ENCODE measurements around the gene RASSF1. TPM values are rescaled to one million over a fixed set of nuclear protein-coding genes. Genes with fewer than 3 reads are reported as not detected.

Gene RASSF1, protein sequence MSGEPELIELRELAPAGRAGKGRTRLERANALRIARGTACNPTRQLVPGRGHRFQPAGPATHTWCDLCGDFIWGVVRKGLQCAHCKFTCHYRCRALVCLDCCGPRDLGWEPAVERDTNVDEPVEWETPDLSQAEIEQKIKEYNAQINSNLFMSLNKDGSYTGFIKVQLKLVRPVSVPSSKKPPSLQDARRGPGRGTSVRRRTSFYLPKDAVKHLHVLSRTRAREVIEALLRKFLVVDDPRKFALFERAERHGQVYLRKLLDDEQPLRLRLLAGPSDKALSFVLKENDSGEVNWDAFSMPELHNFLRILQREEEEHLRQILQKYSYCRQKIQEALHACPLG
- total RNA-seq = 13.9 and 22.4 TPM in 2 replicates

DNA sequence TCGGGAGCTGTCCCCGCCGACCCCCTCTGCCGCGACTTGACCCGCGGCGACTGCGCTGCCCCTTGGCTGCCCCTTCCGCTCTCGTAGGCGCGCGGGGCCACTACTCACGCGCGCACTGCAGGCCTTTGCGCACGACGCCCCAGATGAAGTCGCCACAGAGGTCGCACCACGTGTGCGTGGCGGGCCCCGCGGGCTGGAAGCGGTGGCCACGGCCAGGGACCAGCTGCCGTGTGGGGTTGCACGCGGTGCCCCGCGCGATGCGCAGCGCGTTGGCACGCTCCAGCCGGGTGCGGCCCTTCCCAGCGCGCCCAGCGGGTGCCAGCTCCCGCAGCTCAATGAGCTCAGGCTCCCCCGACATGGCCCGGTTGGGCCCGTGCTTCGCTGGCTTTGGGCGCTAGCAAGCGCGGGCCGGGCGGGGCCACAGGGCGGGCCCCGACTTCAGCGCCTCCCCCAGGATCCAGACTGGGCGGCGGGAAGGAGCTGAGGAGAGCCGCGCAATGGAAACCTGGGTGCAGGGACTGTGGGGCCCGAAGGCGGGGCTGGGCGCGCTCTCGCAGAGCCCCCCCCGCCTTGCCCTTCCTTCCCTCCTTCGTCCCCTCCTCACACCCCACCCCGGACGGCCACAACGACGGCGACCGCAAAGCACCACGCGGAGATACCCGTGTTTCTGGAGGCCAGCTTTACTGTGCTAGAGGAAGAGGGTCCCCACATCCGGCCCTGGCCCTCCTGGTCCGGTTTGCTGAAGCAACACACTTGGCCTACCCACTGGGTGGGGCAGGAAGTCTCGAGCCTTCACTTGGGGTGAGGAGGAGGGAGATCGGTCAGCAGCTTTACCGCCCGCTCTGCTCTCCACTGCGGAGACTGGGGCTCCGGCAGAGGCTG lies at the start of gene RASSF1:
Gene RASSF1 (minus strand): TSS at position 389 of the 882 bp plus-strand sequence. CDS start 31 bp downstream, at position 358.

DNA sequence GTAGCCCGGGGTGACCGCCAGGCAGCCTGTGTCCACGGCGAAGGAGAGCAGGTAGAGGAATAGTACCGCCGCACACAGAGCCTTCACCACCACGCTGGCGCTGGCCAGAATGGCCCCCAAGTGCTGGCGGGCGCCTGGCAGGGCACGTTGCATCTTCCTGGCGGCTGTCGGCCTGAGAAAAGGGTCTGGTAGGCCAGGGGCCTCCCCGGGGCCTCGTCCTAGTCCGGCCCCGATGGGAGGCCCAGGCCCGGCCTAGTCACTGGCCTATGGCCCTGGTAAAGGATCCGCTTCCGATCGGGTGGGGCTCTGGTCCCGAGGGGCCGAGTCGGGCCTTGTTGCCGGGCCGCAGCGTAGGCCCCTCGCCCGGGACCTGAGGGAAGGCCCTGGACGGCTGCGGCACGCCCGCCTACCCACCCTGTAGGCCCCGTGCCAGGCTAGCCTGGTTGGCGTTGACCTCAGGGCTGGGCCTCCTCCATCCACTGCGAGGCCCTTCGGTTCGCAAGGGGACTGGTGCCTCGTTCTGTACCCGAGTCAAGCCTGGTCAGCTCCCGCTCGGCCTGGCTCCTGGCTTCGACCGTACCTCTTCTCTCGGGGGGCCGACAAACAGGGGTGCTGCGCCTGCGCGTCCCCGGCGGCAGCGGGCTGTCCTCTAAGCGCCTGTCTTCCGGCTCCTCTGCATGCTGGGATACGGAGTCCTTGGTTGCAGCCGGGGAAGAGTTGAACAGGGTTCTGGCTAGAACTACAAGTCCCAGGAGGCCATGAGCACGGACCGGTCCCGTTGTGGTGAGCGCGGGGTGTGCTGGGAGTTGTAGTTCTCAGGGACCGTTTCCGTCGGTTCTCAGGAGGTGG lies 18.5 kb upstream of the RASSF1 start, which contains the start of gene TMEM115:
Gene TMEM115 (minus strand): TSS at position 611 of the 849 bp plus-strand sequence. CDS start 458 bp downstream, at position 153.

DNA sequence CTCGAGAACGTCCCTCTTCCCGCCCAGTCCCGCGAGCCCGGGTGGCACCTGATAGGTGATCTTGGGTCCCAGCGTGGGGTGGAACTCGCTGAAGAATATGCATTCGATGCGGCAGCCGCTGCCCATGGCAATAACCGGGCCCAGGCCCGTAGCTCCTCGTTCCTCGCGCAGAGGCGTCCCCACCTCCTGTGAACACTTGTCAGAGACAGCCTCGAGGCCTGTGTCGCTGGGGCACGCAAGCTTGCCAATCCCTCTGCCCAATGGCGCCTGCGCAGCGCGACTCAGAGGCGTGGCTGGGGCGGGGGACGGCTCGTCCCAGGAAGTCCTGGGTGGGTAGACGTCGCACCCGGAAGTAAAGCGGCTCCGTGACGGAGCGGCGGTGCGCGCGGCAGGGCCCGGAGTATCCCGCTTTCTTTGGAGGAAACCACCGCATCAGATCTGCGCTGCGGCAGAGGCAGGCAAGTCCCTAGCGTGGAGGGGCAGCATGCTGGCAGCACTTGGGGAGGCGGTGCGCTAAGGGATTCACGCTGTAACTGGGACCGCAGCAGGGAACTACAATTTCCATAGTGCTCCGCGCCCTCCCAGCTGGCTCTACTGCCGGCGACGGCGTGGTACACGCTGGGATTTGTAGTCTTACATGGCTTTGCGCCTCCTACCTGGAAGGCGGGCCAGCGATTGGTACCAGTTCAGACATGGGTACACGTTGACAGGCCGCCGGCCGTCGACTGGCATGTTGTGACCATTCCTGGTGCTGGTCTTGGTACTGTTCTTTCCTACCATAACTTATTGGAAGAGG lies 10.1 kb upstream of the RASSF1 start, which contains the start of the genes CYB561D2 and NPRL2:
Gene CYB561D2 (plus strand): TSS at position 336 of the 796 bp plus-strand sequence. CDS start 572 bp downstream, outside the sequence.
Gene NPRL2 (minus strand): TSS at position 249 of the 796 bp plus-strand sequence. CDS start 123 bp downstream, at position 126.

DNA sequence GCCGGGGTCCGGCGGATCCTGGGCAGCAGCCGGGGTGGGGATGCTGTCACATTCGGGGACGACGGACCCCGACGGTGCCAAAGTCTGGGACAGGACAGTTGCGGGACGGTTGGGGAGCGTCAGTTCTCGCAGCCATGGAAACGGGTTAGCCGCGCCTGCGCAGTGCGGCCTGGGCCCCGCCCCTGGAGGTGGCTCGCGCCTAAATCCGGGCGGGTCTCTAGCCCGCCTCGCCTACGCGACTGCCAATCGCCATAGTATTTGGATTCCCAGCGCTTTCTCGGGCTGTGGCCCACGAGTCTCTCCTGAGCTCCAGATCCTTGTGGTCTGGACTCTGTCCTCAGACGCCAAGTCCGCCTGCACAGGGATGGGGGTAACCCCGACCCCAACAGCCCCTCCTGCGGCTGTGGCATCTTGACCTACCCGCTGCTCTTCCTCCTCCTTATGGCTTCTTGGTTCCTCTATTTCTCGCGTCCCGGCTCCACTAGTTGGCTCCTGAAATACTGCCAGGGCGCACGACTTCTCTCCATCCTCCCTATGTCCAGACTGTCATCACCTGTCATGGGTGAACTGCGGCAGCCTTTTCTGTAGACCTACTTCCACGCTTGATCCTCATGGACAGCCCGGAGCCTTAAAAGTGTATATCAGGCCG lies 5.1 kb upstream of the RASSF1 start, which contains the start of gene ZMYND10:
Gene ZMYND10 (minus strand): TSS at position 147 of the 649 bp plus-strand sequence. CDS start 153 bp downstream, outside the sequence.

DNA sequence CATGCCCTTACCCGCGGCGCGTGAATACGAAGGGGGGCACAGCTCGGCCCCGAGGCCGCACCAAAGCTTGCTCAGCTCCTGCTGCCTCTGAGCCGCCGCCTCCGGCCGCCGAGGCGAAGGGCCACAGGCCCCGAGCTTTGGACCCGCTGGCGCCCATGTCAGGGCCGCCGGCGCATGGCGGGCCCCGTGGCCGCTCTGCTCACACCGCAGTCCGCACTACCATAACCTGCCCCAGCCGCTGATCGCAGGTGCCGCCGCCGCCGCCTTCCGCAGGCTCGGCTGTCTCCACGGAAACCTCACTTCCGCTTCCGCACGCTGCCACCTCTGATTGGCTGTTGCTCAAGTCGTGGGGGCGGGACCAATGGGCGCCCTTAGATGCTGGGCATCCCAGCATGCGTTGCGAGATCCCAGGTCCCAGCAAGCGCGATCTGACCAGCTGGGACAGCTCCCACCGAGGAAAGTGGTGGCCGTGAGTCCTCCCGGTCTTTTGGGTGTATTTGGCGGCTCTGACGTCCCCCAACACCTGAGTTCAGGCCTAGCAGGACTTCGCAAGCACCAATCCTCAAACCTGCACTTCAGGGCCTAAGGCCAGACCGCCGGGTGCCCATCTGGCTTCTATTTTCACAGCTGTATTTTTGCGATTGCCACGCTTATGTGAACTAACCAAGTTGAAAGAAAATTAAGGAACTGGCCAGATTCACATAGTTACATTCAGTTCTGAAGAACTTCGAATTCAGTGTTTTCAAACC lies 12.5 kb downstream of the RASSF1 start, which contains the start of gene TUSC2:
Gene TUSC2 (minus strand): TSS at position 281 of the 749 bp plus-strand sequence. CDS start 124 bp downstream, at position 157.

DNA sequence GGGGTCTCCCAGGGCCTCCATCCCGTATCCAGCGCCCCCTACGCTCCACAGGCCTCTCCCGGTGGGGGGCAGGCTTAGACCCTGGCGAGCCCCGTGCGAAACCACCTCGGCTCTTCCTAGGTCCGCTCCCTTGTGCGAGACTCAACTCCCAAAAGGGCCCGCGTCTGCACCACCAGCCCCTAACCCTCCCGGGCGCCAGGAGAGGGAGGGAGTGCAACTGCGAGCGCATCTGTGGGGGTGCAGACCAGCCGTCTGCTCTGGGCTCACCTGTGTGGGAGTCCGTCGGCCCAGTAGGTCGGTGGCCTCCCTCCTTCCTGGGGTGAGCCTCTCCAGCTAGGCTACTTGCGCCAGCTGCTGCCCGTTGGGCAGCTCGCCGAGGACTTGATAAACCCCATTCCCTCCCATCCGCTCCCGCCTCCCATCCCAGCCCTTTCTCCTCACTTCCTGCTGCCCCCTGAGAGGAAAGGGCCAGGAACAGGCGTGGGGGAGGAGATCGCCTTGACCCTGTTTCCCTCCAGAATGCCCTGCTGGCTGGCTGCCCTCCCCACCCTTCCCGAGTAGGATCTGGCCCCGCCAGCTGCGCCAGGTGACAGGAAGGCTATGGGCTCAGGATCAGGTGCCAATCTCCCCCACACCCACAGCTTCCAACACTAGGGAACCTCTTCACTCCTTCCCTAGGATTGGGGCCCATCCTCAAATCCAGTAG lies 18.1 kb downstream of the RASSF1 start, which contains the start of gene HYAL2:
Gene HYAL2 (minus strand): TSS at position 360 of the 706 bp plus-strand sequence. CDS start 2,256 bp downstream, outside the sequence.

DNA sequence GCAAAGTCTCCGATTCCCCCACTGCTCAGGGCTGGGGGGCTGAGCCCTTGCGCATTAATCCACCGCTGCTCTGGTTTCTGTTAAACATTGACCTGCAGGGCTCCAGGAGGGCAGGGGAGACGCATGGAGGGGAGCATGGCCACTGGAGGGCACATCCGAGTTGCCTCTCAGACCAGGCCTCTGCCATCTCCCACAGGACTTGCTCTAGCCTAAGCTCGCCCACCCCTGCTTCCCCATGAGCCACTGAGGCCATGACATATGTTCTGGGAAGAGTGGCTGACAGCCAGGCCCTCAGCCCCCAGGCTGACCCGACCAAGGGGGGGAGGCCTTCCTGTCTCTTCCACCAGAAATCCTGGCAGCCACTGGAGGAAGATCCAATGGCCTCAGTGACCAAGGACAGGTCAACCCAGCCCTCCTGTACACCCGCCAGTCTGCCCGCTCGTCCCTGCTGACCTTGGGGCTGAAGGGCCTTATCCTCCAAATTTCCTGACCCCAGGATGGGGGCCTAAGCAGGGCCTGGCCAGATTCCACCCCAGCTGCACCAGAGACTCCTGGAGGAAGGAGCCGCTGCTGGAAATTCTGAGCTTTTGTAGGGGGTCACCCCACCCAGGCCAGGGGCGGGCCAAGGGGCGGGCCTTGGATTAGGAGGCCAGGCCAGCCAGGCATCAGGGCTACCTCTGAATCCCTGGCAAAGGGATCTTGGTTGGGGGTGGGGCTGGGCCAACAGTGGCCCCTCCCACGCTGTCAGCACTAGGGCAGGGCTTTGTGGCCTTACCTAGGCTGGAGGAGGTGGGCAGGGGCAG lies 37.4 kb downstream of the RASSF1 start, which contains the start of gene HYAL1:
Gene HYAL1 (minus strand): TSS at position 562 of the 803 bp plus-strand sequence. CDS start 618 bp downstream, outside the sequence.

DNA sequence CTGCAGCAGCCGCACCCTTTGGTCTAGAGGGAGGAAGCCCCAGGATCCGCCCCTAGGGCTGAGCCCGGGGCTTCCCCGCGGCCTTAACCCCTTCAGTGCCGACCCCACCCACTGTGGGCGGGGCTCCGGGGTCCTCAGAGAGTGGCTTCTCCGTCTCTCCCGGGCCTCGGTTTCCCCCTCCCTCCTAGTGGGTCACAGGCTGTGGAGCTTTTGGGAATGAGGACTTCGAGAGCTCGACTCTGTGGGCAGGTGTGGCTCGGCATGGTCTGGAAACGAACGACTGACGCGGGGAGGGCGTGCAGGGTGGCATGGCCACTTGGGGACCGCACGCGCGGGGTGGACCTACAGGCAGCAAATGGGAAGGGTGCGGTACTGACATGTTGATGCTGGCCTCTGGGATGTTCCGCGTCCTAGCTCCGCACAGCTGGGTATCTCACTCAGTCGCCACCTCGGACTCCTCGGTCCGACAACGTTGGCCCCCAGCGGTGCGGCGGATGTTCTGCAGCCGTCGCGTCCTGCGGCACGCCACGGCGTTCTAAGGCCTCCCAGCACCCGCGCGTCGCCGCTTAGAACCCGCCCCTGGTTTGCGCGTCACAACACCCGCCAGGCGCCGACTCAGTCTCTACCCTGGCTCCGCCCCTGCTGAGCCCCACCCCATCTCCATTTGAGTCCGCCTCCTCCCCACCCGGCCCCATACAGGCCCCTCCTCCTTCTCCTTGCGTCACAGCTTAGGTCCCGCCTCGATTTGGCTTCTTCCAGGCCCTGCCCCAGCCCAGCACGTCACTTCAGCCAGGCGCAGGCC lies 41.6 kb downstream of the RASSF1 start, which contains the start of the genes HYAL3 and NAA80:
Gene HYAL3 (minus strand): TSS at position 570 of the 802 bp plus-strand sequence. CDS start 3,803 bp downstream, outside the sequence.
Gene NAA80 (minus strand): TSS at position 570 of the 802 bp plus-strand sequence. CDS start 1,942 bp downstream, outside the sequence.

DNA sequence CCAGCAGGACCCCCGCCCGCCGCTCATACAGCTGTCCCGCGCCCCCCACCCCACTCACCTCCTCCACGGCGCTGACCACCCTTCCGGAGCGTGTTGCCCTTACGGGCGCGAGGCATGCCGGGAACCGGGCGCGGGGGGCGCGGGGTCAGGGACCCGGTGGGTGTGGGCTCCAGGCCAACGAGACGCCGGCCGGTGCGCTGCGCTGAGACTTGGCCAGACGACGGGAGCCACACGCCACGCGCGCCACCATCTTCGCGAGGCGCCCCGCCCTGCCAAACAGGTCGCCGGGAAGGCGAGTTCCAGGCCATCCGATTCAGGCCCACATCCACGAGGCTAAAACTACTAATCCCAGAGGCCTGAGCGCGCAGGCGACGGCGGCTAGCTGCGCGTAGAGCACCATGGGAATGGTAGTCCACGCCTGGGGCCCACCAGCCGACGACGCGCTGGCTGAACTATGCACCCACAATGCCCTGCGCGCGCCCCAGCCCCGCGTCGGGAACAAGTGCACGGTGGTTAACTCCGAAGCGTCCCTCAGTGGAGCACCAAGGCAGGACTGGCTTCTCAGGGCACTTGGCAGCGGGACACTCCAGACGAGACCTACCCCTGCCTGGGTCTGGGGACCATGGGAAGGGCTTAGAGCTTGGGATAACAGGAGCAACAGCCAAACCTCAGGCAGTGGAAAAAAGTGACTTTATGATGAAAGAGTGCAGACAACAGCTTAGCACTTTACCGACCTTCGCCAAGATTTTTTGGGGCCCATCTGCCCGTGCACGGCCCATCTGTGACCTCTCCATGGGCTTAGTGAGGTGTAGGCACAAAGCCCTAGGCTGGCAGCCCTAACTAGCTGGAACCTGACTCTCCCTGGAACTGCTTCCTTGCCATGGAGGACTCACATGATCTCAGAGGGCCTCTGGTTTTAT lies 48.2 kb downstream of the RASSF1 start, which contains the start of gene IFRD2:
Gene IFRD2 (minus strand): TSS at position 271 of the 920 bp plus-strand sequence. CDS start 155 bp downstream, at position 116.

Other genes with a start within 250 kb of the RASSF1 start
- gene SEMA3F, start 185.5 kb downstream of the RASSF1 start, total RNA-seq = 10.4 and 13.7 TPM in 2 replicates
- gene GNAT1, start 149.2 kb downstream of the RASSF1 start, total RNA-seq = not detected in 2 replicates
- gene SLC38A3, start 135.6 kb downstream of the RASSF1 start, total RNA-seq = not detected in 2 replicates
- 188 and 261 TPM in 2 replicates for gene GNAI2, start 104.6 kb downstream of the RASSF1 start, total RNA-seq
- gene SEMA3B, start 71.7 kb downstream of the RASSF1 start, total RNA-seq = 11.8 and 14.9 TPM in 2 replicates
- gene LSMEM2, start 61.7 kb downstream of the RASSF1 start, total RNA-seq = not detected in 2 replicates
- gene IFRD2, start 48.4 kb downstream of the RASSF1 start, total RNA-seq = 40.0 and 71.8 TPM in 2 replicates
- gene HYAL3, start 41.4 kb downstream of the RASSF1 start, total RNA-seq = 5.9 and 12.1 TPM in 2 replicates
- 13.7 and 16.9 TPM in 2 replicates for gene NAA80, start 41.4 kb downstream of the RASSF1 start, total RNA-seq
- 2.4 and 4.2 TPM in 2 replicates for gene HYAL1, start 37.3 kb downstream of the RASSF1 start, total RNA-seq
- 89.9 and 110 TPM in 2 replicates for gene HYAL2, start 18.1 kb downstream of the RASSF1 start, total RNA-seq
- 16.9 and 29.1 TPM in 2 replicates for gene TUSC2, start 12.6 kb downstream of the RASSF1 start, total RNA-seq
- 0.33 and 1.6 TPM in 2 replicates for gene ZMYND10, start 4.9 kb upstream of the RASSF1 start, total RNA-seq
- gene NPRL2, start 9.9 kb upstream of the RASSF1 start, total RNA-seq = 29.1 and 38.5 TPM in 2 replicates
- gene CYB561D2, start 10.0 kb upstream of the RASSF1 start, total RNA-seq = 31.0 and 32.9 TPM in 2 replicates
- gene TMEM115, start 18.7 kb upstream of the RASSF1 start, total RNA-seq = 66.7 and 76.6 TPM in 2 replicates
- 0.39 TPM in 1 of 2 replicates, not detected in the other for gene CACNA2D2, start 162.8 kb upstream of the RASSF1 start, total RNA-seq
- 4.3 and 7.4 TPM in 2 replicates for gene C3orf18, start 226.9 kb upstream of the RASSF1 start, total RNA-seq
- gene HEMK1, start 228.7 kb upstream of the RASSF1 start, total RNA-seq = 13.0 and 16.1 TPM in 2 replicates

All from placental epithelial cell (primary cell).